GM23248 (cell line): ENCODE data around the gene PCNA.

ENCODE experiments used
- EZH2 ChIP-seq: fragments of 200-600 bp; sonication (generic); IDR thresholded peaks from 2 replicates; pipeline ENCODE4 v1.6.1; 2018; ENCODE audit warnings: antibody characterized with exemption, mild to moderate bottlenecking; ENCODE audit not compliant: insufficient read depth, poor library complexity, severe bottlenecking
- EZH2phosphoT487 ChIP-seq: fragments of 200-600 bp; sonication (generic); IDR thresholded peaks from 2 replicates; pipeline ENCODE4 v1.6.1; 2018; ENCODE audit warnings: antibody characterized with exemption, moderate library complexity, mild to moderate bottlenecking, low read depth; ENCODE audit not compliant: insufficient read depth

DNA sequence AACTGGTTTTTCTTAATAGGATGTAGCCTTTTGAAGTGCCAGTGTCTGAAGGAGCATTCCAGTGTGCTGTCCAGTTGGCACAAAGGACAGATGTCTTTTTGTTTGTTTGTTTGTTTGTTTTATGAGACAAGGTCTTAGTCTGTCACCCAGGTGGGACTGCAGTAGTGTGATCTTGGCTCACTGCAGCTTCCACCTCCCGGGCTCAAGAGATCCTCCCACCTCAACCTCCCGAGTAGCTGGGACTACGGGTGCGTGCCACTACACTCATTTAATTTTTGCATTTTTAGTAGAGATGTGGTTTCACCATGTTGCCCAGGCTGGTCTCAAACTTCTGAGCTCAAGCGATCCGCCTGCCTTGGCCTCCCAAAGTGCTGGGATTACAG lies 34.8 kb upstream of the PCNA start:
- no peak for TF ChIP-seq EZH2
- no peak for TF ChIP-seq EZH2phosphoT487
